ENCODE data around the gene FN1.
"Not testable (repeated sequence)": the region's sequence is repeated elsewhere in the genome, so short reads cannot be mapped to it uniquely, and the experiment has no call there.

FN1 gene

GRCh38 chr2:215411941-215412743 is 23.7 kb downstream of the FN1 start:
- Histone ChIP-seq H3K18ac (ENCODE audit: low read length) (no peak overlapping the region), H3K4me2 (ENCODE audit: insufficient read depth, low read length, poor library complexity, severe bottlenecking) (no peak overlapping the region), H3K14ac (ENCODE audit: low read length) (no peak overlapping the region), H3K4me3 (ENCODE audit: low read length in 2 of 2) (no peak overlapping the region), H3K36me3 (replicated peaks in 1 of 2; ENCODE audit: control insufficient read depth in 2 of 2, insufficient read depth in 2 of 2, low read length in 2 of 2) (peaks cover 17 to 74% of the 10 kb centered on the region in 2 donors), H3K23ac (ENCODE audit: low read depth, low read length, poor library complexity) (no peak overlapping the region), H2BK12ac (ENCODE audit: low read length) (no peak overlapping the region), H2AK5ac (ENCODE audit: low read depth, low read length) (no peak overlapping the region), H4K8ac (ENCODE audit: low read depth, low read length) (no peak overlapping the region), H4K91ac (ENCODE audit: low read depth, low read length, poor library complexity) (no peak overlapping the region), H2BK15ac (ENCODE audit: low read length) (no peak overlapping the region), H3K79me1 (ENCODE audit: low read depth, low read length) (no peaks in the 10 kb centered on the region), H3K27me3 (ENCODE audit: control insufficient read depth in 3 of 3, insufficient read depth in 3 of 3, low read depth in 1 of 3, low read length in 3 of 3) (no peaks in the 10 kb centered on the region), H3K27ac (replicated peaks; ENCODE audit: low read length) (no peak overlapping the region), H3K4me1 (ENCODE audit: control insufficient read depth in 2 of 2, insufficient read depth in 1 of 2, low read depth in 1 of 2, low read length in 2 of 2) (no peaks in the 10 kb centered on the region), H2BK120ac (ENCODE audit: low read depth, low read length) (no peak overlapping the region), H3K9ac (ENCODE audit: low read depth, low read length, poor library complexity) (no peak overlapping the region), H3K9me3 (replicated peaks in 1 of 2; ENCODE audit: control insufficient read depth in 2 of 2, insufficient read depth in 1 of 2, low read depth in 1 of 2, low read length in 2 of 2) (no peaks in the 10 kb centered on the region), H2BK5ac (ENCODE audit: low read length) (no peak overlapping the region), H2AFZ (ENCODE audit: low read length) (no peak overlapping the region), H3K4ac (ENCODE audit: low read length) (no peak overlapping the region)
- no peak for DNase-seq (ENCODE audit: low spot score)
- WGBS, 2 donors (ENCODE audit: extremely low coverage in 2 of 2, insufficient read length in 2 of 2, insufficient replicate concordance in 1 of 2) = no CpG with 5 or more reads among the region's 9 CpGs

- Histone ChIP-seq H3K23ac (ENCODE audit: low read depth, low read length, poor library complexity) (no peak overlapping the region), H2BK120ac (ENCODE audit: low read depth, low read length) (no peak overlapping the region), H2AK5ac (ENCODE audit: low read depth, low read length) (no peak overlapping the region), H2BK5ac (ENCODE audit: low read length) (no peak overlapping the region), H3K36me3 (replicated peaks in 1 of 2; ENCODE audit: control insufficient read depth in 2 of 2, insufficient read depth in 2 of 2, low read length in 2 of 2) (peaks cover 24 to 80% of the 10 kb centered on the region in 2 donors), H2BK12ac (ENCODE audit: low read length) (no peak overlapping the region), H3K18ac (ENCODE audit: low read length) (no peak overlapping the region), H3K4me2 (ENCODE audit: insufficient read depth, low read length, poor library complexity, severe bottlenecking) (no peak overlapping the region), H3K9ac (ENCODE audit: low read depth, low read length, poor library complexity) (no peak overlapping the region), H2AFZ (ENCODE audit: low read length) (no peak overlapping the region), H4K91ac (ENCODE audit: low read depth, low read length, poor library complexity) (no peak overlapping the region), H2BK15ac (ENCODE audit: low read length) (no peak overlapping the region), H3K4me3 (ENCODE audit: low read length in 2 of 2) (no peak overlapping the region), H3K27ac (replicated peaks; ENCODE audit: low read length) (no peak overlapping the region), H3K27me3 (ENCODE audit: control insufficient read depth in 3 of 3, insufficient read depth in 3 of 3, low read depth in 1 of 3, low read length in 3 of 3) (no peaks in the 10 kb centered on the region), H3K4me1 (ENCODE audit: control insufficient read depth in 2 of 2, insufficient read depth in 1 of 2, low read depth in 1 of 2, low read length in 2 of 2) (no peaks in the 10 kb centered on the region), H3K14ac (ENCODE audit: low read length) (no peak overlapping the region), H3K4ac (ENCODE audit: low read length) (no peak overlapping the region), H4K8ac (ENCODE audit: low read depth, low read length) (no peak overlapping the region), H3K79me1 (ENCODE audit: low read depth, low read length) (no peaks in the 10 kb centered on the region), H3K9me3 (replicated peaks in 1 of 2; ENCODE audit: control insufficient read depth in 2 of 2, insufficient read depth in 1 of 2, low read depth in 1 of 2, low read length in 2 of 2) (no peaks in the 10 kb centered on the region)
- WGBS, 2 donors (ENCODE audit: extremely low coverage in 2 of 2, insufficient read length in 2 of 2, insufficient replicate concordance in 1 of 2) = no CpG with 5 or more reads among the region's 1 CpG
- no peak for DNase-seq (ENCODE audit: low spot score)
Measured at GRCh38 chr2:215410932-215411285, 25.0 kb downstream of the FN1 start.

GRCh38 chr2:215410181-215410931 is 25.5 kb downstream of the FN1 start:
- DNase-seq (ENCODE audit: low spot score); H3K4ac ChIP-seq (ENCODE audit: low read length); H2BK15ac ChIP-seq (ENCODE audit: low read length); H2BK120ac ChIP-seq (ENCODE audit: low read depth, low read length); H3K27ac ChIP-seq (replicated peaks; ENCODE audit: low read length); H2BK12ac ChIP-seq (ENCODE audit: low read length); H3K23ac ChIP-seq (ENCODE audit: low read depth, low read length, poor library complexity); H3K27me3 ChIP-seq (ENCODE audit: control insufficient read depth in 3 of 3, insufficient read depth in 3 of 3, low read depth in 1 of 3, low read length in 3 of 3); H2BK5ac ChIP-seq (ENCODE audit: low read length); H2AK5ac ChIP-seq (ENCODE audit: low read depth, low read length); H3K14ac ChIP-seq (ENCODE audit: low read length); H3K18ac ChIP-seq (ENCODE audit: low read length); H3K4me1 ChIP-seq (ENCODE audit: control insufficient read depth in 2 of 2, insufficient read depth in 1 of 2, low read depth in 1 of 2, low read length in 2 of 2); H3K9me3 ChIP-seq (replicated peaks in 1 of 2; ENCODE audit: control insufficient read depth in 2 of 2, insufficient read depth in 1 of 2, low read depth in 1 of 2, low read length in 2 of 2); H4K91ac ChIP-seq (ENCODE audit: low read depth, low read length, poor library complexity); H3K9ac ChIP-seq (ENCODE audit: low read depth, low read length, poor library complexity); H2AFZ ChIP-seq (ENCODE audit: low read length); H3K79me1 ChIP-seq (ENCODE audit: low read depth, low read length); H4K8ac ChIP-seq (ENCODE audit: low read depth, low read length); H3K4me3 ChIP-seq (ENCODE audit: low read length in 2 of 2); H3K4me2 ChIP-seq (ENCODE audit: insufficient read depth, low read length, poor library complexity, severe bottlenecking): not testable (repeated sequence)
- peaks cover 24 to 84% of the 10 kb centered on the region in 2 donors for H3K36me3 ChIP-seq (replicated peaks in 1 of 2; ENCODE audit: control insufficient read depth in 2 of 2, insufficient read depth in 2 of 2, low read length in 2 of 2)
- WGBS, 2 donors (ENCODE audit: extremely low coverage in 2 of 2, insufficient read length in 2 of 2, insufficient replicate concordance in 1 of 2) = no CpG with 5 or more reads among the region's 13 CpGs

DNA sequence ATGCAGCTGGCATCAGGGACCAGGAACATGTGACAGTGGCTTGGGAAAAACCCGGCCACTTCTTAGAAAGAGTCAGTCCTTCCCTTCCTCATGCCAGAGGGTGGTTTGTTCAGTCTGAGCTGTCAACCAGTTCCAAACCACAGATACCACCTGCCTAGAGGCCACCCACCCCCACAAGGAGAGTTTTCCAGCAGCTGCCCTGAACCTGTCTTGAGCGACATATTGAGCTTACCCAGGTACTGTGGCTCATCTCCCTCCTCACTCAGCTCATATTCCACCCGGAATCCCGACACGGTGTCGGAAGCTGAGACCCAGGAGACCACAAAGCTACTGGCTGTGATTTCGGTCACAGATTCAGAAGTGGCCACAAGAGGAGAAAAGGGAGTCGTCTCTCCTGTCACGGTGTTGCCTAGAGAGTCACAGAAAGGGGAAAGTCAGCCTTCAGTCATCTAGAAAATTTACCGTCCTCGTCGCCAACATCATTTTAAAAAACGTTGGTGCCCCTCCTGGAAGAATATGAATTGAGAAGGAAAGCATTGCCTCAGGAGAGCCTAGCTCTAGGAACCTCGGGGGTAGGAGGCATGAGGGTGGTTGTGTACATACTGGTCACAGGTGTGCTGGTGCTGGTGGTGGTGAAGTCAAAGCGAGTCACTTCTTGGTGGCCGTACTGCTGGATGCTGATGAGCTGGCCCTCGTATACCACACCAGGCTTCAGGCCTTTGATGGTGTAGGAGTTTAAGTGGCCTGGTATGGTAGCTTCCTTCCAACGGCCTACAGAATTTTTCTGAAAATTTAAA is 26.3 kb downstream of the FN1 start:
- Histone ChIP-seq H3K4me3 (ENCODE audit: low read length in 2 of 2) (no peak overlapping the region), H2BK120ac (ENCODE audit: low read depth, low read length) (no peak overlapping the region), H3K27me3 (ENCODE audit: control insufficient read depth in 3 of 3, insufficient read depth in 3 of 3, low read depth in 1 of 3, low read length in 3 of 3) (no peaks in the 10 kb centered on the region), H3K27ac (replicated peaks; ENCODE audit: low read length) (no peak overlapping the region), H3K4me2 (ENCODE audit: insufficient read depth, low read length, poor library complexity, severe bottlenecking) (no peak overlapping the region), H4K8ac (ENCODE audit: low read depth, low read length) (no peak overlapping the region), H3K14ac (ENCODE audit: low read length) (no peak overlapping the region), H3K36me3 (replicated peaks in 1 of 2; ENCODE audit: control insufficient read depth in 2 of 2, insufficient read depth in 2 of 2, low read length in 2 of 2) (peaks cover 23 to 88% of the 10 kb centered on the region in 2 donors), H2AFZ (ENCODE audit: low read length) (no peak overlapping the region), H3K18ac (ENCODE audit: low read length) (no peak overlapping the region), H3K4me1 (ENCODE audit: control insufficient read depth in 2 of 2, insufficient read depth in 1 of 2, low read depth in 1 of 2, low read length in 2 of 2) (no peaks in the 10 kb centered on the region), H2AK5ac (ENCODE audit: low read depth, low read length) (no peak overlapping the region), H4K91ac (ENCODE audit: low read depth, low read length, poor library complexity) (no peak overlapping the region), H3K4ac (ENCODE audit: low read length) (no peak overlapping the region), H2BK12ac (ENCODE audit: low read length) (no peak overlapping the region), H3K9me3 (replicated peaks in 1 of 2; ENCODE audit: control insufficient read depth in 2 of 2, insufficient read depth in 1 of 2, low read depth in 1 of 2, low read length in 2 of 2) (no peaks in the 10 kb centered on the region), H3K9ac (ENCODE audit: low read depth, low read length, poor library complexity) (no peak overlapping the region), H2BK15ac (ENCODE audit: low read length) (no peak overlapping the region), H3K23ac (ENCODE audit: low read depth, low read length, poor library complexity) (no peak overlapping the region), H3K79me1 (ENCODE audit: low read depth, low read length) (no peaks in the 10 kb centered on the region), H2BK5ac (ENCODE audit: low read length) (no peak overlapping the region)
- no CpG with 5 or more reads among the region's 18 CpGs for WGBS, 2 donors (ENCODE audit: extremely low coverage in 2 of 2, insufficient read length in 2 of 2, insufficient replicate concordance in 1 of 2)
- no peak for DNase-seq (ENCODE audit: low spot score)

All from neuronal stem cell (in vitro differentiated cells).